ENCODE measurements around the gene IL1RAP. TPM values are rescaled to one million over a fixed set of nuclear protein-coding genes. Genes with fewer than 3 reads are reported as not detected.

Gene IL1RAP
- polyA plus RNA-seq, 3 donors, result 8.0 to 12.6 (median 11.8) TPM

GRCh38 chr3:190541560-190541959 lies 27.7 kb downstream of the IL1RAP start:
- H3K27ac Mint-ChIP-seq, result no peak overlapping the region
- no peaks in the 10 kb centered on the region for H3K9me3 Mint-ChIP-seq
- no peak overlapping the region for H2AFZ ChIP-seq (ENCODE audit: insufficient read depth, low read depth, low read length, poor library complexity, severe bottlenecking)
- H3K79me2 ChIP-seq (ENCODE audit: insufficient read depth, low read length), result peaks cover 10% of the 10 kb centered on the region
- no peak overlapping the region for H3K4me3 ChIP-seq (replicated peaks in 1 of 3; ENCODE audit: low read depth in 2 of 3, low read length in 3 of 3)
- peaks cover 2% of the 10 kb centered on the region for H3K4me1 Mint-ChIP-seq
- H3K4me1 ChIP-seq (ENCODE audit: control insufficient read depth in 1 of 2, insufficient read depth in 2 of 2, low read length in 2 of 2), result no peaks in the 10 kb centered on the region
- intact Hi-C loops (cut with micrococcal nuclease), result no loop called here
- H4K20me1 ChIP-seq (ENCODE audit: insufficient read depth, low read length), result no peaks in the 10 kb centered on the region
- no peak for TF ChIP-seq CTCF (IDR thresholded peaks at IDR 0.05)
- no peaks in the 10 kb centered on the region for H3K9me3 ChIP-seq (replicated peaks in 1 of 2; ENCODE audit: control insufficient read depth in 1 of 2, insufficient read depth in 1 of 2, low read length in 2 of 2)
- H3K4me2 ChIP-seq (replicated peaks; ENCODE audit: extremely low read depth, low read length, poor library complexity, severe bottlenecking), result no peak overlapping the region
- H3K36me3 ChIP-seq (replicated peaks in 1 of 2; ENCODE audit: control insufficient read depth in 1 of 2, insufficient read depth in 2 of 2, low read length in 2 of 2), result no peaks in the 10 kb centered on the region
- no peak overlapping the region for H3K9ac ChIP-seq (ENCODE audit: insufficient read depth, low read length, poor library complexity, severe bottlenecking)
- WGBS (ENCODE audit: insufficient coverage), result no CpG with 5 or more reads among the region's 2 CpGs
- peaks cover 5 to 6% of the 10 kb centered on the region in 2 donors for H3K36me3 Mint-ChIP-seq
- no peak for DNase-seq
- no peak overlapping the region for H3K27ac ChIP-seq (ENCODE audit: low read depth in 1 of 2, low read length in 2 of 2)
- no peaks in the 10 kb centered on the region for H3K27me3 ChIP-seq (ENCODE audit: control insufficient read depth in 2 of 2, insufficient read depth in 2 of 2, low read length in 2 of 2)
- H3K4me3 Mint-ChIP-seq, result no peak overlapping the region
- H3K27me3 Mint-ChIP-seq (ENCODE audit: low read depth in 3 of 3), result peaks cover 0 to 2% (median 0%) of the 10 kb centered on the region in 3 donors

DNA sequence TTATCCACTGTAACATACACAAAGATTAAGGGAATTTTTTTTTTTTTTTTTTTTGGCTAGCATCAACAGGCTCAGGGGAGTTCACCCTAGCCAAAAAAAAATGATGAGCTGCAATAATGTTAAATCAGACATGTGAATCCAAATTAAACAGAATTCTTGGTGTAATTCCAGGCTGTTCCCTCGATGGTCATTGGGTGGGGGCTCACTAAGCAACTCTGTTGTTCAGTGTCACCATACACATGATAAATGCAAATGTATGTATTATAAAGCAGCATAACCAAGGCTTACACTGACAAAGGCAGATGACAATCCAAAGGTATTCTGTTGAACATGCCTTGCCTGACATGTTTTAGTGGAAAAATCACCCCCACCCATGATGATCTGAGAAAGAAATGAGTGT lies 29.0 kb downstream of the IL1RAP start:
- Mint-ChIP-seq H3K4me1 (peaks cover under 1% of the 10 kb centered on the region), H3K27ac (no peak overlapping the region), H3K27me3 (ENCODE audit: low read depth in 3 of 3) (peaks cover 0 to 2% (median 0%) of the 10 kb centered on the region in 3 donors), H3K36me3 (peaks cover 5 to 9% of the 10 kb centered on the region in 2 donors), H3K9me3 (no peaks in the 10 kb centered on the region), H3K4me3 (no peak overlapping the region)
- Histone ChIP-seq H3K36me3 (replicated peaks in 1 of 2; ENCODE audit: control insufficient read depth in 1 of 2, insufficient read depth in 2 of 2, low read length in 2 of 2) (no peaks in the 10 kb centered on the region), H3K4me3 (replicated peaks in 1 of 3; ENCODE audit: low read depth in 2 of 3, low read length in 3 of 3) (no peak overlapping the region), H4K20me1 (ENCODE audit: insufficient read depth, low read length) (no peaks in the 10 kb centered on the region), H3K9me3 (replicated peaks in 1 of 2; ENCODE audit: control insufficient read depth in 1 of 2, insufficient read depth in 1 of 2, low read length in 2 of 2) (no peaks in the 10 kb centered on the region), H3K4me2 (replicated peaks; ENCODE audit: extremely low read depth, low read length, poor library complexity, severe bottlenecking) (no peak overlapping the region), H2AFZ (ENCODE audit: insufficient read depth, low read depth, low read length, poor library complexity, severe bottlenecking) (no peak overlapping the region), H3K27ac (ENCODE audit: low read depth in 1 of 2, low read length in 2 of 2) (no peak overlapping the region), H3K27me3 (ENCODE audit: control insufficient read depth in 2 of 2, insufficient read depth in 2 of 2, low read length in 2 of 2) (no peaks in the 10 kb centered on the region), H3K79me2 (ENCODE audit: insufficient read depth, low read length) (peaks cover 6% of the 10 kb centered on the region), H3K4me1 (ENCODE audit: control insufficient read depth in 1 of 2, insufficient read depth in 2 of 2, low read length in 2 of 2) (no peaks in the 10 kb centered on the region), H3K9ac (ENCODE audit: insufficient read depth, low read length, poor library complexity, severe bottlenecking) (no peak overlapping the region)
- no CpG with 5 or more reads among the region's 1 CpG for WGBS (ENCODE audit: insufficient coverage)
- intact Hi-C loops (cut with micrococcal nuclease), result no loop called here
- no peak for TF ChIP-seq CTCF (IDR thresholded peaks at IDR 0.05)
- no peak for DNase-seq

Measured in CD14-positive monocyte (primary cell).